ENCODE measurements around the gene ZNF550. TPM values are rescaled to one million over a fixed set of nuclear protein-coding genes. Genes with fewer than 3 reads are reported as not detected.

Gene ZNF550
- total and polyA plus RNA-seq, 10 of the 15 experiments (the other 5 are each of a cell fraction or from before 2014, with no cell fraction given) = 2.6 to 14.0 (median 7.4) TPM

DNA sequence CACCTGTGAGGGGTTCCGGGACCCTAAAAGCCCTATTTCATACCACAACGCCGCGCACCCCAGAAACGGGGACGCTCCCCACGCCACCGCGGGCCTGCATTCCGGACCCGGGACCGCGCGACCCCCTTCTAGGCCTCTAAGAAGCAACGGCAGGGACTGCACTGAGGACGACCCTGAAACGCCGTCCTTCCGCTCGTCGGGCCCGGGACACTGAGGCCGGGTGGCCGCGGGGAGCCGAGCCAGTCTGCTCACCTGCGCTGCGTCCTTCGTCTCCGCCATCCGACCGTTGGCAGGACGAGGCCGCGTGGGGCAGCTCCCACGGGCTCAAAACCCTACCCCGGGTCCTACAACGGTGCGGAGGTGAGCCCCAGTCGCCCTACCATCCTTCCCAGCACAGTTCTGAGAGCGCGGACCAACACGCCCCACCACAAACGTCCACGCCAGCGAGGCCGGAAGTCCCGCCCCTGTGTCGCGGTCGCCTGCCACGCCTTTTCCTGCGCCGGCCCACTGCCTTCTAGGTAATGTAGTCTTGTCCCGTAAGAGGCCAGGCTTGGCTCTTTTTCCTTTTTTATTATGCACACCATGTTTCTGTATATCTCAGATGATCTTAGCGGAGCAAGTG, at the start of gene ZNF550 (continued):
- TF ChIP-seq ZBTB40 (IDR thresholded peaks at IDR 0.05; ENCODE audit: borderline replicate concordance) (peak; percentile 94), MTA2 (IDR thresholded peaks at IDR 0.05; ENCODE audit: low read depth) (no peak), JUNB (IDR thresholded peaks at IDR 0.05) (no peak), ZNF207 (IDR thresholded peaks at IDR 0.05; ENCODE audit: borderline replicate concordance) (no peak), STAT3 (IDR thresholded peaks at IDR 0.05; ENCODE audit: low read depth, low read length) (no peak), ZSCAN29 (IDR thresholded peaks at IDR 0.05) (no peak), ATF3 (IDR thresholded peaks at IDR 0.05; ENCODE audit: borderline replicate concordance, extremely low read depth, low read depth, low read length) (no peak), NKRF (conservative IDR thresholded peaks at IDR 0.05) (peak; percentile 76), DPF2 (IDR thresholded peaks at IDR 0.05) (0 out of 2 replicates have a peak, but pooled peaks have one; percentile 15), SP1 (IDR thresholded peaks at IDR 0.05; ENCODE audit: low read depth, low read length) (peak; percentile 67), BACH1 (IDR thresholded peaks at IDR 0.05; ENCODE audit: borderline replicate concordance) (peak; percentile 33; the same call in 1 of the 2 replicates), IRF4 (IDR thresholded peaks at IDR 0.05; ENCODE audit: low read depth, low read length) (no peak), MEF2B (IDR thresholded peaks at IDR 0.05; ENCODE audit: partially characterized antibody, poor library complexity, severe bottlenecking) (no peak), RAD21 (IDR thresholded peaks at IDR 0.05; ENCODE audit: insufficient read depth, low read depth, low read length) (no peak), SMARCA5 (IDR thresholded peaks at IDR 0.05) (no peak), SREBF2 (IDR thresholded peaks at IDR 0.05; ENCODE audit: low read length) (no peak)
- TF ChIP-seq, protein P1, sequence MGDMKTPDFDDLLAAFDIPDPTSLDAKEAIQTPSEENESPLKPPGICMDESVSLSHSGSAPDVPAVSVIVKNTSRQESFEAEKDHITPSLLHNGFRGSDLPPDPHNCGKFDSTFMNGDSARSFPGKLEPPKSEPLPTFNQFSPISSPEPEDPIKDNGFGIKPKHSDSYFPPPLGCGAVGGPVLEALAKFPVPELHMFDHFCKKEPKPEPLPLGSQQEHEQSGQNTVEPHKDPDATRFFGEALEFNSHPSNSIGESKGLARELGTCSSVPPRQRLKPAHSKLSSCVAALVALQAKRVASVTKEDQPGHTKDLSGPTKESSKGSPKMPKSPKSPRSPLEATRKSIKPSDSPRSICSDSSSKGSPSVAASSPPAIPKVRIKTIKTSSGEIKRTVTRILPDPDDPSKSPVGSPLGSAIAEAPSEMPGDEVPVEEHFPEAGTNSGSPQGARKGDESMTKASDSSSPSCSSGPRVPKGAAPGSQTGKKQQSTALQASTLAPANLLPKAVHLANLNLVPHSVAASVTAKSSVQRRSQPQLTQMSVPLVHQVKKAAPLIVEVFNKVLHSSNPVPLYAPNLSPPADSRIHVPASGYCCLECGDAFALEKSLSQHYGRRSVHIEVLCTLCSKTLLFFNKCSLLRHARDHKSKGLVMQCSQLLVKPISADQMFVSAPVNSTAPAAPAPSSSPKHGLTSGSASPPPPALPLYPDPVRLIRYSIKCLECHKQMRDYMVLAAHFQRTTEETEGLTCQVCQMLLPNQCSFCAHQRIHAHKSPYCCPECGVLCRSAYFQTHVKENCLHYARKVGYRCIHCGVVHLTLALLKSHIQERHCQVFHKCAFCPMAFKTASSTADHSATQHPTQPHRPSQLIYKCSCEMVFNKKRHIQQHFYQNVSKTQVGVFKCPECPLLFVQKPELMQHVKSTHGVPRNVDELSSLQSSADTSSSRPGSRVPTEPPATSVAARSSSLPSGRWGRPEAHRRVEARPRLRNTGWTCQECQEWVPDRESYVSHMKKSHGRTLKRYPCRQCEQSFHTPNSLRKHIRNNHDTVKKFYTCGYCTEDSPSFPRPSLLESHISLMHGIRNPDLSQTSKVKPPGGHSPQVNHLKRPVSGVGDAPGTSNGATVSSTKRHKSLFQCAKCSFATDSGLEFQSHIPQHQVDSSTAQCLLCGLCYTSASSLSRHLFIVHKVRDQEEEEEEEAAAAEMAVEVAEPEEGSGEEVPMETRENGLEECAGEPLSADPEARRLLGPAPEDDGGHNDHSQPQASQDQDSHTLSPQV (IDR thresholded peaks at IDR 0.05) = no peak
- TF ChIP-seq, protein P2, sequence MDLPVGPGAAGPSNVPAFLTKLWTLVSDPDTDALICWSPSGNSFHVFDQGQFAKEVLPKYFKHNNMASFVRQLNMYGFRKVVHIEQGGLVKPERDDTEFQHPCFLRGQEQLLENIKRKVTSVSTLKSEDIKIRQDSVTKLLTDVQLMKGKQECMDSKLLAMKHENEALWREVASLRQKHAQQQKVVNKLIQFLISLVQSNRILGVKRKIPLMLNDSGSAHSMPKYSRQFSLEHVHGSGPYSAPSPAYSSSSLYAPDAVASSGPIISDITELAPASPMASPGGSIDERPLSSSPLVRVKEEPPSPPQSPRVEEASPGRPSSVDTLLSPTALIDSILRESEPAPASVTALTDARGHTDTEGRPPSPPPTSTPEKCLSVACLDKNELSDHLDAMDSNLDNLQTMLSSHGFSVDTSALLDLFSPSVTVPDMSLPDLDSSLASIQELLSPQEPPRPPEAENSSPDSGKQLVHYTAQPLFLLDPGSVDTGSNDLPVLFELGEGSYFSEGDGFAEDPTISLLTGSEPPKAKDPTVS (IDR thresholded peaks at IDR 0.05; ENCODE audit: low read depth, low read length) = no peak
